HUES48 (cell line): Measurements from ENCODE around the gene SYCP2.
A peak's percentile ranks its signal among the peaks of the same experiment; 100 is the strongest.
"Not testable (repeated sequence)": the region's sequence is repeated elsewhere in the genome, so short reads cannot be mapped to it uniquely, and the experiment has no call there.

Experiments
- H3K27ac ChIP-seq: one replicate; pipeline ENCODE4 v1.7.0; 2013; ENCODE audit warnings: low read depth, low read length, inconsistent platforms
- H3K27me3 ChIP-seq: 2 replicates; pipeline ENCODE4 v1.6.1; 2013; ENCODE audit warnings: mild to moderate bottlenecking, low read length; ENCODE audit not compliant: control insufficient read depth, insufficient read depth
- H3K36me3 ChIP-seq: 2 replicates; pipeline ENCODE4 v1.6.1; 2013; ENCODE audit warnings: low read length; ENCODE audit not compliant: control insufficient read depth, insufficient read depth
- H3K4me1 ChIP-seq: 2 replicates; pipeline ENCODE4 v1.6.1; 2013; ENCODE audit warnings: mild to moderate bottlenecking, low read length; ENCODE audit not compliant: control insufficient read depth, insufficient read depth
- H3K4me3 ChIP-seq: 2 replicates; pipeline ENCODE4 v1.5.1; 2013; ENCODE audit warnings: mild to moderate bottlenecking, low read depth, low read length
- H3K9ac ChIP-seq: 2 replicates; pipeline ENCODE4 v1.6.1; 2013; ENCODE audit warnings: mild to moderate bottlenecking, low read depth, low read length, moderate library complexity
- H3K9me3 ChIP-seq: 2 replicates; pipeline ENCODE4 v1.6.1; 2013; ENCODE audit warnings: low read length; ENCODE audit not compliant: control insufficient read depth, insufficient read depth

Gene SYCP2

DNA sequence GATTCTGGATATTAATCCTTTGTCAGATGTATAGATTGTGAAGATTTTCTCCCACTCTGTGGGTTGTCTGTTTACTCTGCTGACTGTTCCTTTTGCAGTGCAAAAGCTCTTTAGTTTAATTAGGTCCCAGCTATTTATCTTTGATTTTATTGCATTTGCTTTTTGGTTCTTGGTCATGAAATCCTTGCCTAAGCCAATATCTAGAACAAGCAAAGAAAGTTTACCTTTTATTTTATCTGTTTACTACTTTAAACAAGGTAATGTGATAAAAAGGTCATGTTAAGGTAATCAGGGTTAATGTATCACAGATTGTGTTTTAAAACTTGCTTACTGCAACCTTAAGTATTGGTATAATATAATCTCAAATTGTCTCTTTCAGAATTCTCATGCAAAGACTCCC is 24.1 kb upstream of the SYCP2 start:
- not testable (repeated sequence) for H3K36me3 ChIP-seq, H3K4me3 ChIP-seq, H3K4me1 ChIP-seq, H3K9ac ChIP-seq, H3K9me3 ChIP-seq, H3K27me3 ChIP-seq, H3K27ac ChIP-seq

GRCh38 chr20:59955131-59955796 is 21.8 kb upstream of the SYCP2 start:
- H3K27ac ChIP-seq, result no peak overlapping the region
- no peaks in the 10 kb centered on the region for H3K36me3 ChIP-seq
- no peaks in the 10 kb centered on the region; the same call in 1 of the 2 replicates for H3K4me1 ChIP-seq
- H3K9ac ChIP-seq, result no peak overlapping the region
- no peaks in the 10 kb centered on the region for H3K9me3 ChIP-seq
- H3K4me3 ChIP-seq, result no peak overlapping the region
- no peaks in the 10 kb centered on the region for H3K27me3 ChIP-seq

- no peak overlapping the region for H3K4me3 ChIP-seq
- H3K9me3 ChIP-seq, result no peaks in the 10 kb centered on the region
- H3K36me3 ChIP-seq, result no peaks in the 10 kb centered on the region
- H3K4me1 ChIP-seq, result no peaks in the 10 kb centered on the region; the same call in 1 of the 2 replicates
- H3K9ac ChIP-seq, result no peak overlapping the region
- no peaks in the 10 kb centered on the region for H3K27me3 ChIP-seq
- no peak overlapping the region for H3K27ac ChIP-seq
These were observed 21.3 kb upstream of the SYCP2 start for GRCh38 chr20:59954718-59955117.

- H3K36me3 ChIP-seq, result peaks cover 4% of the 10 kb centered on the region
- no peak overlapping the region for H3K27ac ChIP-seq
- no peak overlapping the region for H3K4me3 ChIP-seq
- H3K9ac ChIP-seq, result no peak overlapping the region
- H3K9me3 ChIP-seq, result no peaks in the 10 kb centered on the region
- peaks cover 7% of the 10 kb centered on the region for H3K4me1 ChIP-seq
- no peaks in the 10 kb centered on the region for H3K27me3 ChIP-seq
These were observed 16.5 kb upstream of the SYCP2 start for GRCh38 chr20:59949911-59950310.

DNA sequence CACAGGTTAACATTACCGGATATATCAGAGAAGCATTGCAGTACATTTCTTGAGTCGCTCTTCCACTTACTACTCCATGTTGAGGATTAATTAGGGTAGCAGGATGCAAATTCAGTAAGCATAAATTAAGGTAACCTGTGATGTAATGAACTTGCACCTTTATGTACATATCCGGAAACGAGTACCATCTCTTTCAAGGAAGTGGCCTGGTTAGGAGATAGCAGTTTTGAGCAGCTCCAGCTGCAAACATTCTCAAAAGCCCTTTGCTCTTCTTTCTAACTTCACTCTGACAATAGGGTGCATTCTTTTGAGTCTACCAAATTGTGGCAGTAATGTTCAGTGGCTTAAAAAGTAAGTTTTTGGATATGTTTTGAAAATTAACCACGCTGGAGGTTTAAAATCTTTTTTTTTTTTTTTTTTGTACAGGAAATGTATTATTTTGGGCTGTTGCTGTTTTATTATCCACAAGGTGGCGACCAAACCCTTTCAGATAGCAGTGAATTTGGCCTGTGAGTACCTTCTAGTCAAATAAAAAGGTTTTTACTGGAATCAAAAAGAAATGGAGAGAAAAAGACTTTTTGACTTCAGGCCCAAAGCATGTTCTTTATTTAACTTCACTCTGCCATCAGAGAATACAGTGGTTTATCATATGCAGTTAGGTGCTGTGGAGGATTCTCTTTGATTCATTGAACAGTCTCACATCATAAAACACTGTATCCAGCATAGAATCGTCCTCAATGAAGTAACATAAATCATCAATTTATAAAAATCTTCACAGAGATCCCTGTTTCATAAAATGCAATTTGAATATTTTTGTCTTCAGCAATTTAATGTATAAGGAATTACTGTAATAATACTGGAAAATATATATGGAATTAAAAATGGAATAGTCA is 15.6 kb upstream of the SYCP2 start:
- H3K9me3 ChIP-seq, result no peaks in the 10 kb centered on the region
- H3K4me3 ChIP-seq, result no peak overlapping the region
- H3K27me3 ChIP-seq, result no peaks in the 10 kb centered on the region
- H3K9ac ChIP-seq, result no peak overlapping the region
- peaks cover 10% of the 10 kb centered on the region for H3K4me1 ChIP-seq
- H3K36me3 ChIP-seq, result peaks cover 13% of the 10 kb centered on the region
- H3K27ac ChIP-seq, result no peak overlapping the region

DNA sequence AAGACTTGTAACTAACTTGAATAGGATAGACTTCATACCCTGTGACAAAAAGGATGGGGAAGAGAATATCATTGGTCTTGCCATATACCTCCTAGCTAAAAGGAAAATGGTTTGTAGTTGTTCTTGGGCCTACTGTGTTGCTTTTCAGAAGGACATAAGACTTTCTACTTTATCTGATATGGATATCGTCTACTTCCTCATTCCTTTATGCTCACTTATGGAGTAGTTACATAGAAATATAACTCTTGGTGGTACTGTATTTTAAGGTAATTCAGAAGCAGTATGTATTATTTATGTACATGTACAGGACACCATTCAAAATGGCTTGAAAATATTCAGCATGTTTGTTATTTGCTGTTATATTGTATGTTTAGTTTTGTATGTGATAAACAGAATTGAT is 14.8 kb upstream of the SYCP2 start:
- Histone ChIP-seq H3K4me1 (peaks cover 10% of the 10 kb centered on the region), H3K36me3 (peaks cover 21% of the 10 kb centered on the region), H3K9me3 (no peaks in the 10 kb centered on the region), H3K9ac (no peak overlapping the region), H3K27me3 (no peaks in the 10 kb centered on the region), H3K4me3 (no peak overlapping the region), H3K27ac (no peak overlapping the region)

DNA sequence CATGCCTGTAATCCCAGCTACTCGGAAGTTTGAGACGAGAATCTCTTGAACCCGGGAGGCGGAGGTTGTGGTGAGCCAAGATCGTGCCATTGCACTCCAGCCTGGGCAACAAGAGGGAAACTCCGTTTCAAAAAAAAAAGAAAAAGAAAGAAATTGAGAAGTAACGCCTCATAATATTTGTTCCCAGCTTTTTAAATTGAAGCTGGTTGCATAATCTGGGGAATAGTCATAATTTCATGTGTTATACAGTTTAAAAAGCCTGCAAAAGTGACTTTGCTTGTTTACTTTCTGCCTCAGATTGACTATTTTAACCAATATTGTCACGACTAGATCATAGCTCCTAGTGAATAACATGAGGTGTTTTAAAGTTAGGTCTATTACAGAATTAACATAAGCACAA is 13.9 kb upstream of the SYCP2 start:
- H3K36me3 ChIP-seq, result peaks cover 30% of the 10 kb centered on the region
- H3K4me3 ChIP-seq, result no peak overlapping the region
- H3K27ac ChIP-seq, result no peak overlapping the region
- no peaks in the 10 kb centered on the region for H3K27me3 ChIP-seq
- peaks cover 10% of the 10 kb centered on the region for H3K4me1 ChIP-seq
- H3K9ac ChIP-seq, result no peak overlapping the region
- no peaks in the 10 kb centered on the region for H3K9me3 ChIP-seq

DNA sequence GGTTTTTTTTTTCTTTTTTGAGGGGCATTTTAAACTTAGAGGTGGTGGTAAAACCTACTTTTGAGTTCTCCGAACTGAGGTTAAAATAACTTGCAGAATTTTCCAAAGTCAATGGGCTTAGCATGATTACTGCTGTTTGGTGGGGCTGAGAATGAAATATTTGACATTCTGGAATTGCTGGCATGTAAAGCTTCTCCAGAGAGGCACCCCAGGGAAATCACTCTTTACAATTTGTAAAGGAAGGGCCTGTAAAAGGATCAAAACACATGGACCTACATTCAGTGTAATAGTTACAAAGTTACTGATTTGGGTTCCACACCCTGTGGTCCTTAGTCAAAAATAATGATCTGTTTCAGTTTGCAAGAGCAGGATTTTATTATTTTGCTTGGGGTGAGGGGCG is 12.3 kb upstream of the SYCP2 start:
- Histone ChIP-seq H3K4me3 (no peak overlapping the region), H3K9ac (no peak overlapping the region), H3K36me3 (peaks cover 37% of the 10 kb centered on the region), H3K9me3 (no peaks in the 10 kb centered on the region), H3K27me3 (no peaks in the 10 kb centered on the region), H3K27ac (peak overlapping the region; percentile 50), H3K4me1 (peaks cover 19% of the 10 kb centered on the region)

GRCh38 chr20:59945175-59945574 is 11.7 kb upstream of the SYCP2 start:
- Histone ChIP-seq H3K4me1 (peaks cover 19% of the 10 kb centered on the region), H3K9me3 (no peaks in the 10 kb centered on the region), H3K4me3 (no peak overlapping the region), H3K27me3 (no peaks in the 10 kb centered on the region), H3K9ac (no peak overlapping the region), H3K27ac (peak overlapping the region; percentile 50), H3K36me3 (peaks cover 37% of the 10 kb centered on the region)

GRCh38 chr20:59944726-59945125 is 11.3 kb upstream of the SYCP2 start:
- H3K4me3 ChIP-seq, result no peak overlapping the region
- no peak overlapping the region for H3K9ac ChIP-seq
- no peaks in the 10 kb centered on the region for H3K9me3 ChIP-seq
- peaks cover 37% of the 10 kb centered on the region for H3K36me3 ChIP-seq
- no peak overlapping the region for H3K27ac ChIP-seq
- peaks cover 19% of the 10 kb centered on the region for H3K4me1 ChIP-seq
- no peaks in the 10 kb centered on the region for H3K27me3 ChIP-seq

GRCh38 chr20:59942245-59942644 is 8.8 kb upstream of the SYCP2 start:
- Histone ChIP-seq H3K27ac (no peak overlapping the region), H3K4me3 (no peak overlapping the region), H3K36me3 (peaks cover 37% of the 10 kb centered on the region), H3K9me3 (peaks cover 5% of the 10 kb centered on the region), H3K27me3 (peaks cover 17% of the 10 kb centered on the region), H3K9ac (no peak overlapping the region), H3K4me1 (peaks cover 19% of the 10 kb centered on the region)
